Ureter (tissue), 1 donor: ENCODE data around the gene COL16A1. TPM values are rescaled to one million over a fixed set of nuclear protein-coding genes. Genes with fewer than 3 reads are reported as not detected.

Experiments used
- DNase-seq: peaks from one replicate; pipeline ENCODE4 v3.0.0-alpha.2; 2020; ENCODE audit warnings: low spot score
- total RNA-seq: library from RNA; stranded (reverse); gene quantifications from one replicate; pipeline ENCODE4 v1.2.4, GENCODE V29; 2023
- donor health status: DM: yes; HTN: yes; CAD: no.

COL16A1 gene
- 110 TPM for total RNA-seq

- peak; percentile 87 for DNase-seq
Observed at GRCh38 chr1:31703431-31704270, at the start of gene COL16A1. Gene COL16A1 (minus strand): TSS chr1:31704017. CDS start chr1:31702193, 1,824 bp downstream.

DNA sequence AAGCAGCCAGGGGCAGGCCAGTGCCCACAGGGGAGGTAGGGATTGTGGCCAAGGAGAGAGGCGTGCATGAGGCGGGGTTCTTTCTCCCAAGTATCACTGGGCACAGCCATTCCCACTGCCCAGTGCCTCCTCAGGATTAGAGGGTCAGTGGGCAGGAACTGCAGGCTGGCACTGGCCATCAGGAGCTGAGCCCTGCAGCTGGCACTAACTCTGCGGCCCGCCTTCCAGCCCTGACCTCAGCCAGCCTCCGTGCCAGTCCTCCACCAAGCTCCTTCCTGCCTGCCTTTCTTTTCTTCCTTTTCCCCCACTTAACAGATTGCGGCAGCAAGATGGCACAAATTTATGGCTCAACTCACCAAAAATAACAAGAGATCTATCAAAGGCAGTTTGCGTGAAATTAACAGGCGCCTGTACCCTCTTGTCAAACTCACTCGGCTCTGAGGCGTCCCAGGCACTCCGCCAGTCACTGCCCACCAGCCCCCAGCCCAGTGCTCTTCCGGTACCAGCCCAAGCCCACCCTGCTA, 49.2 kb upstream of the COL16A1 start:
- no peak for DNase-seq

DNA sequence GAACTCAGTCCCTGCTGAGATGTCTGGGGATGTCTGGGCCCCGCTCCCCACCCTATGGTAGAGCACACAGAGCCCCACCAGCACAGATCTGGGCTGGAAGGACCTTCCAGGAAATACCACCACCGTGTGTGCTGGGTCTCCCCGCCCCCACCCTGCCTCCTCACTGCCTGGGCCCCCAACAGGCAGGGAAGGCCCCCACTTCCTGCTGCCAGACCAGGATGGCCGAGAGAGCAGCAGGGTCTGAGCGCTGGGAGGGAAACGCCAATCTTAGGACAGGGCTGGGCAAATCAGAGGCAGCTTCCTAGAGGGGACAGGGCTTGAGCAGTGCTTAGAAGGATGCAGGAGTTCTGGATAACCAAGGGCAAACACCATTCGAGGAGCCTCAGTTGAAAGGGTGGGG, 48.4 kb upstream of the COL16A1 start:
- DNase-seq, result no peak

DNA sequence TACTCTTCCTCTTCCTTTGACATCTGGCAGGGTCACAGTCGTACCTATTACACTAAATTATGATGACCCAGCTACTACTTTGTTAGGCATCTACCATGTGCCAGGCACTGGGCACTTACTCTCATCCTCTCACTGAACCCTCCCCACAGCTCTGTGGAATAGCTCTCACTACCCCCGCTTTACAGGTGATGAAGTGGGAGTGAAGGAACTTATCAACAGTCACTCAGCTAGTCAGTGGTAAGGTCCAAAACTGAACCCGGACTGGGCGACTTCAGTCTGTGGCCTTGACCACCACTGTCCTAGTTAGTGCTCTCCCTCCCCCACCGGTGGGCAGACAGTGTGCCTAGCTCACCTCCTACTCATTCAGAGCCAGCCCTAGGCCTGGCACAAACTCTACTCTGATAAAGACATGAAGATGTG, 48.0 kb upstream of the COL16A1 start:
- no peak for DNase-seq

DNA sequence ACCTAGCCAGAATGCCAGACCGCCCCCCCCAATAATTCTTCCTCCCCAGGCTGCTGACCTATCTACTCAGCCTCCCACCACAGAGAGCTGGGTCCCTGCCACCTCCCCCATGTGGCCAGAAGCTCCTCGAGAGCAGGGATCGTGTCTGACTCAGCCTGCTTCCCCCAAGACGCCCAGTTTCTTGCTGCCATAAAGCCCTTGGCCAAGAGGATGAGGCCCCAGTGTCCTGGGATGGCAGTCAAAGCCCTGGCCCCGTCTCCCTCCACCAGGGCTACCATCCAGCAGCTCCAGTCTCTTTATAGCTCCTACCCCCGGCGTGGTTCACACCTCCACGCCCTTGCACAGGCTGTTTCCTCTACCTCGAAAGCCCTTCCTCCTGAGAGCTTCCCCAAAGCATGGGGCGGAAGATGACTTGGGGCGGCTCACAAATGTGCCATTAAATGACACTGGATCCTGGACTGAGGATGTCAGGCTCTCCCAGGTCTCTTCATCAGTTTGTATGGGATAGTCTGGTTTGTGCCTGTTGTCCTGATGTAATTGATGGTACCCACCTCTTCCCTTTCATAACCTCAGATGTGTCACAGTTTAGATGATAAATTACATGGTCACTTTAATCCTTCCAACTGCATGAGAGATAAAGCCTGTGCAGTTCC, 47.2 kb upstream of the COL16A1 start:
- DNase-seq, result no peak

DNA sequence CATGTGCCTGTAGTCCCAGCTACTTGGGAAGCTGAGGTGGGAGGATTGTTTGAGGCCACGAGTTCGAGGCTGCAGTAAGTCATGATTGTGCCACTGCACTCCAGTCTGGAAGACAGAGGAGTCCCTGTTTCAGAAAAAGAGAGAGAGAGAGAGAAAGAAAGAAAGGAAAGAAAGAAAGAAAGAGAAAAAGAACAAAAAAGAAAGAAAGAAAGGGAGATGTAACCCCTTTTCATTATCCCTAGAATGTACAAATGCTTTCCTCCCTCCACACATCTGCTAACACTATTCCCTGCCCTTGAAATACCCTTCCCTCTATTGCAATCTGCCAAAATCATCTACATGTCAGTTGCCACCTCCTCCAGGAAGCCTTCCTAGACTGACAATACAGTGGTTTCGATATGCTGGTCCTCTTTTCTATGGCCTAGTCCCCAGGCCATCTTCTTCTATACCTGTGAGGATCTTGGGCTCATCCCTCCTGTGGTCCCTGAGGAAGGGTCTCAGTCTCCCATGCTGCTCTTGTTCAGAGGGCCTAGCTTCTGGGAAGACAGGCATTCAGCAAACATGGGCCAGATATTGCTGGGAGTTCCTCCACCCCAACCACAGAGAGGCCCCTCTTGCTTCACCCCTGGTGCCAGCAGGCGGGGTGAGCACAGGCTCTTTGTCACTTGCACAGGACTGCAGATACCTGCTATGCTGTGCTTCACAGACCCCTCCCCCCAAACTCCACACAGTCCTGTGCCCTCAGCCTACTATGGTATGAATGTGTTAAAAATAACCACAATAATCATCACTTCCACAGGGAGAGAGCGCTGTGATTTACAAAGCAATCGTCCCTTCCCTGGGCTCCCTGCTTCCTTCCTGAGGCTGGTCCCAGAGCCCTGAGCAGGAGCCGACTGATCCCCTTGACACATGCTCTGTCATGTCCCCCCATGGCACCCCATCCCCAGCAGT, 46.2 kb upstream of the COL16A1 start:
- no peak for DNase-seq

DNA sequence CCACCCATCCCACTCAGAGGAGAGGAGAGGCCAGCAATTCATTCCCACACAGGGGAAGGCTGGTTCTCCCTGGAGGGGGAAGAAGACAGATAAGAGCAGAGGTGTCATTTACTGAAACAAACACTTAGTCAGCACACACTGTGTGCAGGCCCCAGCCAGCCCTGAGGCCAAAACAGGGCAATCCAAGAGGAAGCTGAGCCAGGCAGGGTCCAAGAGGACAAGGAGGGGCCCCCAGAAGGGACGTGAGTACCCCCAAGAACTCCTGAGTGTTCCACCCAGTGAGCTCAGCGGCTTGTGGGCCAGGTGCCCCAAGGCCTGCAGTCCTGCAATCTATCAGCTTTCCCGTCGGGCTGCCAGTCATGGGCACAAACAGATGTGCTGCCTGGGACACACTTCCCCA, 44.5 kb upstream of the COL16A1 start:
- DNase-seq, result no peak

DNA sequence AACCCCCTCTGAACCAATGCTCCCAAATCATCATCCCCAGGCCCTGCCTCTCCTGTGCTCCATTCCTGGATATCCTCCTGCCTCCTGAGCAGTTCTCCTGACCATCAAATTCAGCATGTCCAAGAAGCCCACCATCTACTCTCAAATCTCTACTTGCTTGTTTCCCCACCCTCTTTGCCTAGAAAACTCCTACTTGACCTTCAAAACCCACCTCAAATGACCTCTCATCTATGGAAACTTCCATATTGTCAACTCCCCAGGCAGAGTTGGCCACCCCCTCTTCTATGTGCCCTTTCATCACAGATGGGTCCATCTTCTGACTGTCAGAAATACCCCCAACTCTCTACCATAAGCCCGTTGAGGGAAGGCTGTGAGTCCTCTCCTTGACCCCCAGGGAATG, 43.5 kb upstream of the COL16A1 start:
- DNase-seq, result no peak

GRCh38 chr1:31746687-31747086, 42.9 kb upstream of the COL16A1 start:
- DNase-seq, result no peak

DNA sequence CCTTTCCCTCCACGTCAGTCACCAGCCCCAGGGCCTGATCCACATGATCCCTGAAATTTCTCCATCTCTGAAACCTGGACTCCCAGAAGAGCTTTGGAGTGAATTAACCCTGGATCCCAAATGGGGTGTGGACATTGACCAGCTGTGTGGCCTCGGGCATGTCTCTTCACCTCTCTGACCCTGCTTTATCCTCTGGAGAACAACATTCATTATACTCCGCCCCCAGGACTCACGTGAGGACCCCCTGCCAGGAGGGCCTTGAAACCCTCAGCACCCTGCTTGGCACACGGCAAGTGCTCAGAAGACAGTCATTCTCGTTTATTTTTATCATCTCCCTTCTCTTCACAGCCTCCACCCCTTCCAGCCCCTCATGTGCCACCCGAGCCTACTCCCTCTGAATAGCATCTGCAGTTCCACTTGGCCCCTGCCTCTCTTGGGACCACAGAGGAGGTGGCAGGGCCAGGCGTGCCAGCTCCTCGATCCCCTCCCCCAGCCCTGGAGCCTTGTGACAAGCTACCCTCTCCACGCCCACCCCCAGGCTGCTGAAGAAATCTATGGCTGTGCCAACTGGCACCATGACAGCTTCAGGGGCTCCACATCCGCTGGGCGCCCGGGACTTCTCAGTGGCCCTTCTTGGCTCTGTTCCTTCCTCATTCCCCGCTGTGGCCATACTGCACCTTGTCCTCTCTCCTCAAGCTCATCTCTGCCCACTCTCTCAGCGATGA, 42.3 kb upstream of the COL16A1 start:
- DNase-seq, result no peak

DNA sequence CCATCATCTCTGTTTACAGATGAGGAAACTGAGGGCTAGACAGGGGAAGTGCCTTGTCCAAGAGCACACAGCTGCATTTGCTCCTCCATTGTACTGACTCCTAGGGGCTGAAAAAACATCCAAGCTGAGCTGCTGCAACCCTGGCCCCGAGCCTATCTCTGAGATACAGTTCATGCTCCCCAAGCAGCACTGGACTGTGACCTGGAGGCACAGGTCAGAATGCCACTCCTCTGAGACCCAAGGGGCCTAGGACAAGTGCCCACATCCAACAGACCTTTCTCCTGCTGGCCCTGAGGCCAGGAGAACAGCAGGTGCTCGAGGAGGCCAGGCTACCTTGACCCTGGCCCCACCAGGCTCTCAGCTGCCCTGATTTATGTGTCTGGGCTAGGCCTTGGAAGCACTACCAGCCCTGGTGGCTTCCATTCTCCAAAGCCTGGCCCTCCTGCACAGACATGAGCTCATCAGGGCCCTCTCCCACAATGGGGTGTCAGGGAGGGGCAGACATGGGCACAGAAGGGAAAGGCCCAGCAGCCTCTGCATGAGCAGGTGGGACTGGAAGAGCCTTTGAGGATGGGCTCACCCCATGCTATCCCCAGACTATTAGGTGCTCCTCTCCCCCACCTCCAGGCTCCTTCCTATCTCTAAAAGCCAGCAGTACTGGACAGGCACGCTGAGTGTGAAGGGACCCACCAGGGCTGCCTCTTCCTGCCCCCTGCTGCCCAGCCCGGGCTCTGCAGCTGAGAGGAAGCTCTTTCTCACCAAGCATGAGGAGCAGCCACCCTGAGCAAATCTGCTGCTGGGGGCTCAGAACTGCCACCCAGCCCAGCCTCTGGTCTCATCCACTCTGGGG, 41.5 kb upstream of the COL16A1 start:
- DNase-seq, result peak; percentile 72

DNA sequence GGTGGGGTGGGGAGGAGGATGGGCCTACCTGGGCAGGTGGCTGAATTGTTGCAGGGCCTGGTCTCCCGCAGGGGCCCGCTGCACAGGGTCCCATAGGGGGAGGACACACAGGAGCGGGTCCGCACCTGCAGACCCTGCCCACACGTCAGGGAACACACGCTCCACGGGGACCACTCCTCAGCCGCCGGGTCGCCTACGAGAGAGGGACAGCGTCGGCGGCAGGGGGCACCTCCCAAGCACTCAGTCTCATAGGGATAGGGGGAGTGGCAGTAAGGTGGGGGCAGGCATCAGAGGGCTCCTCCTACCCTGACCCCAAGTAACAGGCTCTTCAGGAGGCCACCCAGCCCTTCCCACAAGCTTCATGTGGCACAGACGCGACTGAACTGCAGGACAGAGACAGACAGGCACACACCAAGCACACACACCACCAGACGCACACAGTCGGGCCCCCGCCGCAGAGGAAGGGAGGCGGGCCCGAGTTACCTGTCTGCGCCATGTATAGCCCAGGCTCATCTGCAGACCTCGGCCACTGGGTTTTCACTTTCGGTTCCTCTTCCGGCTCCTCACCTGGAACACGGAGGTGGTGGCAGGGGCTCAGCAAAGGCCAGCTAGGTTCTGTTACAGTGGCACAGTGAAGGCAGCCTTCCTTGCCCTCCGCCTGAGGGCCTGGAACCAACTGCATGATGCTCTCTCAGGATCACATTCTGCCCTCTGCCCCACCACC, 40.5 kb upstream of the COL16A1 start:
- DNase-seq, result no peak

DNA sequence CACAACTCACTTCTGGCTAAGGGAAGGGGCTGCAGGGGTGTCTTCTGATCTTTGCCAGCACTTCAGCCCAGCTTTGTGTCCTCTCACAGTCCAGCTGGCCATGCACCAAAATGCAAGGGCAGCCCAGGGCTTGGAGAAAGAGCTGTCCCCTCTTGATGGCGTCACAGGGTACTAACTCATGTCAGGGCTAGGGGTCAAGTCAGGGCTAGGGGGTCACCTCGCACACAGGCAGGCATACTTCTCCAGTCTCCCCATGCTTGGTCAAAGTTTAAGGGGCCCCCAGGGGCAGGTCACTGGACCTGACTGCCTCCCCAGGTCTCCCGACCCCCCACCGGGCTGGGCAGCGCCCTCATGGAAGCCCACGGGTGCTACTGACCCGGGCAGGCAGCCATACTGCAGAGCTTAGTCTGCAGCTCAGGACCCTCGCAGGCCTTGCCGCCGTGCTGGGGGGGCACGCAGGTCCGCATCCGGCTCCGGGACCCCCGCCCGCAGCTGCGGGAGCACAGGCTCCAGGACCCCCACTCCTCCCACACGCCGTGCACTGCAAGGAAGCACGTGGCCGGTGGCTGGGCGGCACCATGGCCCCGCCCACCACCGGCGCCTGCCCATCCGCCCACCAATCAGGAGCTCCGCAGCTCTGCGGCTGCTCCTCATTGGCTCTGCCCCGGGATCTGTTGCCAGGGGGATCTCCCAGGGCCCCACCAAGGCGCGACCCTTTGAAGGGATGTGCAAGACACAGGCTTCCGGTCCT, 38.8 kb upstream of the COL16A1 start:
- no peak for DNase-seq

GRCh38 chr1:31739346-31739745, 35.5 kb upstream of the COL16A1 start:
- DNase-seq, result no peak

DNA sequence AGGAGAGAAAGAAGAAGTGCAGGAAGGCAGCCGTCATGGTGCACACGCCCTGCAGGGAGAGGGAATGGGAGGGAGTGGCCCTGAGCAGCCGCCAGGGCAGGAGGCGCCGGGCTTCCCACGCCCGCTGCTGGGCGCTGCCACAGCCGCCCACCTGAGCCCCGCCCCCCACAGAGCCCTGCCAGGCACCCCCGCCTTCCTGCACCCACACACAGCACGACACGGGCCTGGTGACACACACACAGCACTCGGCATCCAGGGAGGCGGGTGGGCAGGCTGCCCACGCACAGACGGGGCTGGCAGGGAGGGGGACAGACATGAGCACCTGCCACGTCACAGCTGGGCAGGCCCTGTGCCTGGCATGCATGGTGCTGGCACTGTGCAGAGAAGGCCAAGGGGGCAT, 32.9 kb upstream of the COL16A1 start:
- DNase-seq, result no peak

GRCh38 chr1:31735571-31735970, 31.8 kb upstream of the COL16A1 start:
- DNase-seq, result no peak

DNA sequence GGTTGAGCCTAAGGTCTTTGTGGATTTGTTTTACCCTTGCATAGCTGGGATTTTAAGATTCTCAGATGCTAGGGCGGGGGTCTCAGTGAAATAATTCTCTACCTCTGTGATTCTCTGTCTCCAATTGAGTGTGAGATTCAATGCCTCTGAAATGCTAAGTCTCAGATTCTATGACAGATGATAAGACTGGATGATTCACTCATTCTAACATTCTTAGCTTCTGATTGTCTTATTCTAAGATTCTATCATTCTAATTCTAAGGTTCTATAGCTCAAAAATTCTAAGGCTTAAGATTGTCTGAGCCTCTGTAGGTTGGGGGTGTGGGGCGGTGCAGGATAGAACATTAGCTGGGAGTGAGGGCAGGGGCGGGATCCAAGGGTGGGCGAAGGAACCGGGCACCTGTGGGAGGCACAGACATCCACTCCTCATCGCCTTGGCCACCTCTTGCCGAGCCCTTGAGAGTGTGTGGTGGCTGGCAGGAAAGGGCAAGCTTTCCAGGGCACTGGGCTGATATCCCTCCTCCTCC, 30.8 kb upstream of the COL16A1 start:
- DNase-seq, result no peak

GRCh38 chr1:31733389-31734219, 29.8 kb upstream of the COL16A1 start:
- no peak for DNase-seq
